Body of pancreas (tissue), 4 donors: Measurements from ENCODE around the gene PNRC1.

Experiments used
- POLR2A ChIP-seq, 3 donors: fragments of 450-650 bp; IDR thresholded peaks; one replicate each; pipeline ENCODE4 v1.6.1; 2016; ENCODE audit warnings: antibody characterized with exemption in 3 of 3, mild to moderate bottlenecking in 2 of 3
- TF ChIP-seq, protein P1 (sequence below), 7 experiments: fragments of 450-650 bp in 4 of 7; fragments of 200-600 bp in 3 of 7; sonication (generic) in 3 of 7; IDR thresholded peaks; one replicate each; pipeline ENCODE4 v1.5.1; 2016 to 2019; ENCODE audit warnings: antibody characterized with exemption in 7 of 7

DNA sequence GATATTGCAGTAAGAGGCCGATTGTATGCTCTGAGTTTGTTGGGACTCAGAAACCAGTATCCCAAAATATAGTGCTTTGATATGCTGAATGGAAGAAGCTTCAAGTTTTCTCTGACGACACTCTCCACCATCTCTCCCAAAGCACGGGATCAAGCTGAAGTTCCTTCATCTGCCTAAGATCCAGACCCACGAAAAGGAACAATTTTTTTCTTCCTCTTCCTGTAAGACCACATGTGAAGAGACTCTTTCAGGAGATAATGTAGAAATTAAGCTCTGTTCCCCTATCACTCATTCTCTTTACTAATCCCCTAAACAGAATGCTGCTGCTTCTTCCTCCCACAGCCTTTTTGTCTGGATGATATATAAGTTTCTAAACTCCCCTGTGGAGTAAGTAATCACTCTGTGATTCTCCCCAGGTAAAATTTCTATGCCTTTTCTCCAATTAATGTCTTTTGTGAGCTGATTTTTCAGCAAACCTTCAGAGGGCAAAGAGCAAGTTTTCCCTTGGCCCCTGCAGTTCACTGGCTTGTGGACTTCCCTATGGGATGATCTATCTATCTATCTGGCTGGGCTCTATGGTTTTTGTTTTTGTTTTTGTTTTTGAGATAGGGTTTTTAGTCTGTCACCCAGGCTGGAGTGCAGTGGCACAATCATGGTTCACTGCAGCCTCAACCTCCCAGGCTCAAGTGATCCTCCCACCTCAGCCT lies 13.5 kb upstream of the PNRC1 start:
- TF ChIP-seq, protein P1, sequence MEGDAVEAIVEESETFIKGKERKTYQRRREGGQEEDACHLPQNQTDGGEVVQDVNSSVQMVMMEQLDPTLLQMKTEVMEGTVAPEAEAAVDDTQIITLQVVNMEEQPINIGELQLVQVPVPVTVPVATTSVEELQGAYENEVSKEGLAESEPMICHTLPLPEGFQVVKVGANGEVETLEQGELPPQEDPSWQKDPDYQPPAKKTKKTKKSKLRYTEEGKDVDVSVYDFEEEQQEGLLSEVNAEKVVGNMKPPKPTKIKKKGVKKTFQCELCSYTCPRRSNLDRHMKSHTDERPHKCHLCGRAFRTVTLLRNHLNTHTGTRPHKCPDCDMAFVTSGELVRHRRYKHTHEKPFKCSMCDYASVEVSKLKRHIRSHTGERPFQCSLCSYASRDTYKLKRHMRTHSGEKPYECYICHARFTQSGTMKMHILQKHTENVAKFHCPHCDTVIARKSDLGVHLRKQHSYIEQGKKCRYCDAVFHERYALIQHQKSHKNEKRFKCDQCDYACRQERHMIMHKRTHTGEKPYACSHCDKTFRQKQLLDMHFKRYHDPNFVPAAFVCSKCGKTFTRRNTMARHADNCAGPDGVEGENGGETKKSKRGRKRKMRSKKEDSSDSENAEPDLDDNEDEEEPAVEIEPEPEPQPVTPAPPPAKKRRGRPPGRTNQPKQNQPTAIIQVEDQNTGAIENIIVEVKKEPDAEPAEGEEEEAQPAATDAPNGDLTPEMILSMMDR (IDR thresholded peaks at IDR 0.05): no peak
- TF ChIP-seq POLR2A (IDR thresholded peaks at IDR 0.05): no peak
